Stimulated activated naive CD8-positive, alpha-beta T cell treated with anti-CD3 and anti-CD28 coated beads, Interleukin-15, Interleukin-2, amounts not matched to agents 100 ng/mL and 50 ng/mL, for 24 hours (primary cell): ENCODE measurements around the gene SLC10A3.
"Not testable (repeated sequence)": the region's sequence is repeated elsewhere in the genome, so short reads cannot be mapped to it uniquely, and the experiment has no call there.

Experiments used
- H3K27ac Mint-ChIP-seq: one replicate; pipeline ENCODE4 v1.8.0; 2021; ENCODE audit warnings: mild to moderate bottlenecking, mixed read lengths
- H3K27me3 Mint-ChIP-seq: one replicate; pipeline ENCODE4 v1.8.0; 2021; ENCODE audit warnings: mixed read lengths
- H3K36me3 Mint-ChIP-seq: one replicate; pipeline ENCODE4 v1.8.0; 2021; ENCODE audit warnings: low read depth, mixed read lengths
- H3K4me1 Mint-ChIP-seq: one replicate; pipeline ENCODE4 v1.8.0; 2021; ENCODE audit warnings: low read depth, mixed read lengths
- H3K4me3 Mint-ChIP-seq: one replicate; pipeline ENCODE4 v1.8.0; 2021; ENCODE audit warnings: mild to moderate bottlenecking, mixed read lengths
- H3K9me3 Mint-ChIP-seq: one replicate; pipeline ENCODE4 v1.8.0; 2021; ENCODE audit warnings: mixed read lengths

SLC10A3 gene

GRCh38 chrX:154496591-154497137 lies 6.2 kb upstream of the SLC10A3 start:
- not testable (repeated sequence) for H3K4me3 Mint-ChIP-seq, H3K36me3 Mint-ChIP-seq, H3K9me3 Mint-ChIP-seq, H3K27me3 Mint-ChIP-seq, H3K27ac Mint-ChIP-seq, H3K4me1 Mint-ChIP-seq

- H3K4me3 Mint-ChIP-seq: no peak overlapping the region
- H3K27ac Mint-ChIP-seq: no peak overlapping the region
- no peaks in the 10 kb centered on the region for H3K9me3 Mint-ChIP-seq
- no peaks in the 10 kb centered on the region for H3K36me3 Mint-ChIP-seq
- H3K27me3 Mint-ChIP-seq: no peaks in the 10 kb centered on the region
- H3K4me1 Mint-ChIP-seq: peaks cover 7% of the 10 kb centered on the region
Observed at GRCh38 chrX:154495472-154495922, 5.1 kb upstream of the SLC10A3 start.

- Mint-ChIP-seq H3K27me3 (no peaks in the 10 kb centered on the region), H3K36me3 (no peaks in the 10 kb centered on the region), H3K27ac (no peak overlapping the region), H3K9me3 (no peaks in the 10 kb centered on the region), H3K4me3 (no peak overlapping the region), H3K4me1 (peaks cover 7% of the 10 kb centered on the region)
Observed at GRCh38 chrX:154494715-154495114, 4.3 kb upstream of the SLC10A3 start.

- H3K9me3 Mint-ChIP-seq: no peaks in the 10 kb centered on the region
- H3K36me3 Mint-ChIP-seq: peaks cover 5% of the 10 kb centered on the region
- no peaks in the 10 kb centered on the region for H3K27me3 Mint-ChIP-seq
- peaks cover 30% of the 10 kb centered on the region for H3K4me1 Mint-ChIP-seq
- H3K4me3 Mint-ChIP-seq: peak overlapping the region; percentile 91
- peak overlapping the region; percentile 86 for H3K27ac Mint-ChIP-seq
Observed at GRCh38 chrX:154490021-154490413, 412 bp downstream of the SLC10A3 start.

- Mint-ChIP-seq H3K36me3 (peaks cover 5% of the 10 kb centered on the region), H3K4me3 (peak overlapping the region; percentile 91), H3K4me1 (peaks cover 35% of the 10 kb centered on the region), H3K27me3 (no peaks in the 10 kb centered on the region), H3K27ac (peak overlapping the region; percentile 86), H3K9me3 (no peaks in the 10 kb centered on the region)
Observed at GRCh38 chrX:154489182-154489581, 1.2 kb downstream of the SLC10A3 start.

- H3K4me3 Mint-ChIP-seq: peak overlapping the region; percentile 91
- H3K9me3 Mint-ChIP-seq: no peaks in the 10 kb centered on the region
- no peak overlapping the region for H3K27ac Mint-ChIP-seq
Observed at GRCh38 chrX:154488336-154489075, 1.9 kb downstream of the SLC10A3 start.

GRCh38 chrX:154487518-154488290 lies 2.7 kb downstream of the SLC10A3 start:
- Mint-ChIP-seq H3K27ac (no peak overlapping the region), H3K4me3 (peak overlapping the region; percentile 23), H3K36me3 (peaks cover 14% of the 10 kb centered on the region), H3K27me3 (no peaks in the 10 kb centered on the region), H3K9me3 (no peaks in the 10 kb centered on the region), H3K4me1 (peaks cover 42% of the 10 kb centered on the region)

More at GRCh38 chrX:154488336-154489075, 1.9 kb downstream of the SLC10A3 start:
- H3K27me3 Mint-ChIP-seq: no peaks in the 10 kb centered on the region
- H3K36me3 Mint-ChIP-seq: peaks cover 12% of the 10 kb centered on the region
- H3K4me1 Mint-ChIP-seq: peaks cover 39% of the 10 kb centered on the region

GRCh38 chrX:154486396-154487207 lies 3.8 kb downstream of the SLC10A3 start, which contains the start of gene UBL4A:
TSS of gene UBL4A (minus strand) at chrX:154486615. CDS start at chrX:154486584, 31 bp downstream.
- peaks cover 14% of the 10 kb centered on the region for H3K36me3 Mint-ChIP-seq
- H3K9me3 Mint-ChIP-seq: no peaks in the 10 kb centered on the region
- H3K4me1 Mint-ChIP-seq: peaks cover 42% of the 10 kb centered on the region

GRCh38 chrX:154486052-154486395 lies 4.4 kb downstream of the SLC10A3 start:
- Mint-ChIP-seq H3K9me3 (no peaks in the 10 kb centered on the region), H3K36me3 (peaks cover 14% of the 10 kb centered on the region), H3K27ac (no peak overlapping the region), H3K4me3 (peak overlapping the region; percentile 71), H3K27me3 (no peaks in the 10 kb centered on the region), H3K4me1 (peaks cover 39% of the 10 kb centered on the region)

More at GRCh38 chrX:154486396-154487207, 3.8 kb downstream of the SLC10A3 start, which contains the start of gene UBL4A:
- Mint-ChIP-seq H3K27me3 (no peaks in the 10 kb centered on the region), H3K4me3 (peak within 1 kb of the TSS; percentile 78), H3K27ac (peak within 1 kb of the TSS; percentile 77)

GRCh38 chrX:154485150-154486051 lies 5.0 kb downstream of the SLC10A3 start:
- peaks cover 36% of the 10 kb centered on the region for H3K4me1 Mint-ChIP-seq
- no peaks in the 10 kb centered on the region for H3K9me3 Mint-ChIP-seq
- H3K27me3 Mint-ChIP-seq: no peaks in the 10 kb centered on the region
- H3K27ac Mint-ChIP-seq: peak overlapping the region; percentile 31
- H3K4me3 Mint-ChIP-seq: peak overlapping the region; percentile 71
- H3K36me3 Mint-ChIP-seq: peaks cover 14% of the 10 kb centered on the region

- H3K4me1 Mint-ChIP-seq: peaks cover 35% of the 10 kb centered on the region
- peaks cover 14% of the 10 kb centered on the region for H3K36me3 Mint-ChIP-seq
- no peaks in the 10 kb centered on the region for H3K27me3 Mint-ChIP-seq
- no peaks in the 10 kb centered on the region for H3K9me3 Mint-ChIP-seq
- H3K4me3 Mint-ChIP-seq: peak overlapping the region; percentile 71
- peak overlapping the region; percentile 40 for H3K27ac Mint-ChIP-seq
Observed at GRCh38 chrX:154484255-154485149, 5.9 kb downstream of the SLC10A3 start.

- Mint-ChIP-seq H3K4me1 (peaks cover 29% of the 10 kb centered on the region), H3K36me3 (peaks cover 14% of the 10 kb centered on the region), H3K9me3 (no peaks in the 10 kb centered on the region), H3K4me3 (no peak overlapping the region), H3K27ac (peak overlapping the region; percentile 37), H3K27me3 (no peaks in the 10 kb centered on the region)
Observed at GRCh38 chrX:154483325-154483724, 7.1 kb downstream of the SLC10A3 start.

GRCh38 chrX:154482786-154483185 lies 7.6 kb downstream of the SLC10A3 start:
- Mint-ChIP-seq H3K27me3 (no peaks in the 10 kb centered on the region), H3K4me3 (no peak overlapping the region), H3K27ac (no peak overlapping the region), H3K36me3 (peaks cover 9% of the 10 kb centered on the region), H3K9me3 (no peaks in the 10 kb centered on the region), H3K4me1 (peaks cover 29% of the 10 kb centered on the region)
